ENCODE measurements around the gene ESYT1.

Gene ESYT1

GRCh38 chr12:56079723-56080555 lies 48.1 kb upstream of the ESYT1 start, which contains the start of gene ERBB3 (continued):
- no peak for TF ChIP-seq ZNF837 (tag by site-specific recombination; IDR thresholded peaks at IDR 0.05)
- TF ChIP-seq ZNF585B (tag by site-specific recombination; IDR thresholded peaks at IDR 0.05) = no peak
- TF ChIP-seq ZNF302 (tag by site-specific recombination; IDR thresholded peaks at IDR 0.05; ENCODE audit: low read depth) = no peak
- TF ChIP-seq ZNF560 (tag by site-specific recombination; IDR thresholded peaks at IDR 0.05; ENCODE audit: borderline replicate concordance) = no peak
- TF ChIP-seq ELK4 (IDR thresholded peaks at IDR 0.05; ENCODE audit: borderline replicate concordance, low read depth, low read length) = no peak
- TF ChIP-seq ZNF704 (tag by site-specific recombination; IDR thresholded peaks at IDR 0.05) = no peak
- peak; percentile 96 for TF ChIP-seq ZNF596 (tag by site-specific recombination; IDR thresholded peaks at IDR 0.05)
- peak; percentile 72; the same call in 1 of the 2 replicates for TF ChIP-seq ZSCAN16 (tag by site-specific recombination; IDR thresholded peaks at IDR 0.05)
- peak; percentile 79; the same call in 1 of the 2 replicates for TF ChIP-seq GLI4 (tag by site-specific recombination; IDR thresholded peaks at IDR 0.05)
- no peak for TF ChIP-seq SCRT2 (tag by site-specific recombination; IDR thresholded peaks at IDR 0.05)
- TF ChIP-seq ZNF433 (tag by site-specific recombination; IDR thresholded peaks at IDR 0.05; ENCODE audit: low read depth) = no peak
- TF ChIP-seq ZNF660 (tag by site-specific recombination; IDR thresholded peaks at IDR 0.05) = peak; percentile 11; the same call in 1 of the 2 replicates
- TF ChIP-seq ZEB2 (tag by site-specific recombination; IDR thresholded peaks at IDR 0.05) = peak; percentile 95
- 0 out of 2 replicates have a peak, but pooled peaks have one; percentile 68 for TF ChIP-seq ZSCAN18 (tag by site-specific recombination; IDR thresholded peaks at IDR 0.05)
- no peak for TF ChIP-seq ZNF707 (tag by site-specific recombination; IDR thresholded peaks at IDR 0.05)
- TF ChIP-seq ZBTB49 (tag by site-specific recombination; IDR thresholded peaks at IDR 0.05; ENCODE audit: low read depth) = no peak
- TF ChIP-seq ZXDB (tag by site-specific recombination; IDR thresholded peaks at IDR 0.05) = peak; percentile 93
- no peak for TF ChIP-seq ZNF776 (tag by site-specific recombination; IDR thresholded peaks at IDR 0.05; ENCODE audit: borderline replicate concordance)
- TF ChIP-seq SETDB1 (IDR thresholded peaks at IDR 0.05; ENCODE audit: insufficient read length, low read length) = no peak
- TF ChIP-seq ZNF274 (IDR thresholded peaks at IDR 0.05; ENCODE audit: low read length) = no peak
- no peak for TF ChIP-seq ZNF274 (tag by site-specific recombination; IDR thresholded peaks at IDR 0.05; ENCODE audit: borderline replicate concordance)
- TF ChIP-seq GFI1B (tag by site-specific recombination; IDR thresholded peaks at IDR 0.05) = peak; percentile 72; the same call in 1 of the 2 replicates
- no peak for TF ChIP-seq ZNF311 (tag by site-specific recombination; IDR thresholded peaks at IDR 0.05; ENCODE audit: borderline replicate concordance)
- TF ChIP-seq ZNF639 (tag by site-specific recombination; IDR thresholded peaks at IDR 0.05) = peak; percentile 85
- TF ChIP-seq ZNF677 (tag by site-specific recombination; IDR thresholded peaks at IDR 0.05) = no peak
- TF ChIP-seq ZNF645 (tag by site-specific recombination; IDR thresholded peaks at IDR 0.05) = 0 out of 2 replicates have a peak, but pooled peaks have one; percentile 10
- TF ChIP-seq ZNF529 (tag by site-specific recombination; IDR thresholded peaks at IDR 0.05; ENCODE audit: insufficient replicate concordance) = no peak
- TF ChIP-seq ZNF146 (tag by site-specific recombination; IDR thresholded peaks at IDR 0.05) = no peak
